A549 (cell line): ENCODE measurements around the gene DISC1. TPM values are rescaled to one million over a fixed set of nuclear protein-coding genes. Genes with fewer than 3 reads are reported as not detected.

ENCODE experiments used
- ATAC-seq, 2 experiments: fragments of 200-7000 bp in 1 of 2; fragments of >200 bp in 1 of 2; cut with Nextera tagmentation in 1 of 2; cut with Tn5 transposase in 1 of 2; 3 replicates each; pipeline versions ENCODE4 v1.8.0 to v1.9.1; 2018 to 2020; ENCODE audit warnings: mild to moderate bottlenecking in 1 of 2, moderate library complexity in 1 of 2
- CTCF ChIA-PET: fragments of 300-600 bp; sonication (Branson Sonifier 250); formaldehyde crosslinking; extraction: SDS; loops from one replicate; lab custom pipeline; 2021; ENCODE audit warnings: antibody characterized with exemption, inconsistent platforms; lab: Yijun Ruan, JAX
- POLR2A ChIA-PET: fragments of 350-600 bp; formaldehyde crosslinking; extraction: SDS; loops from one replicate; lab custom pipeline; 2021; ENCODE audit warnings: antibody characterized with exemption, inconsistent platforms; lab: Yijun Ruan, JAX
- DNase-seq, 2 experiments: peaks; one replicate each; pipeline versions ENCODE4 v3.0.0 to v3.0.0-alpha.2; 2011 to 2016; ENCODE audit warnings: low read depth in 1 of 2, low spot score in 1 of 2
- FAIRE-seq: peaks from 2 replicates; lab custom pipeline; 2011; peaks lifted over from hg19 to GRCh38; lab: Jason Lieb, UNC
- H3K27ac ChIP-seq, 2 experiments: fragments of >200 bp; sonication (Bioruptor Twin); formaldehyde crosslinking; 3 replicates each; pipeline ENCODE4 v1.5.1; 2016 to 2017
- H3K4me1 ChIP-seq: fragments of >200 bp; sonication (Bioruptor Twin); formaldehyde crosslinking; 3 replicates; pipeline ENCODE4 v1.6.1; 2016
- H3K4me2 ChIP-seq: fragments of >200 bp; sonication (Bioruptor Twin); formaldehyde crosslinking; 3 replicates; pipeline ENCODE4 v1.6.1; 2016
- H3K4me3 ChIP-seq: fragments of >200 bp; sonication (Bioruptor Twin); formaldehyde crosslinking; 3 replicates; pipeline ENCODE4 v1.5.1; 2016
- H3K9me3 ChIP-seq: fragments of >200 bp; sonication (Bioruptor Twin); formaldehyde crosslinking; 3 replicates; pipeline ENCODE4 v1.6.1; 2016
- BHLHE40 ChIP-seq: IDR thresholded peaks from 2 replicates; pipeline ENCODE4 v1.6.1; 2012; ENCODE audit warnings: low read depth, low read length, inconsistent platforms
- CBX2 ChIP-seq: fragments of 200-600 bp; sonication (generic); IDR thresholded peaks from 2 replicates; pipeline ENCODE4 v1.6.1; 2016; ENCODE audit warnings: low read depth, mild to moderate bottlenecking, borderline replicate concordance
- CBX8 ChIP-seq: fragments of 200-600 bp; sonication (generic); IDR thresholded peaks from 2 replicates; pipeline ENCODE4 v1.6.1; 2016
- CHD4 ChIP-seq: fragments of 200-600 bp; sonication (generic); IDR thresholded peaks from 2 replicates; pipeline ENCODE4 v1.6.1; 2016; ENCODE audit warnings: antibody characterized with exemption, mild to moderate bottlenecking, borderline replicate concordance
- EHF ChIP-seq: fragments of 250-450 bp; sonication (Bioruptor Pico); IDR thresholded peaks from 2 replicates; pipeline ENCODE4 v1.5.0; 2020; ENCODE audit warnings: mild to moderate bottlenecking
- FOXS1 ChIP-seq: fragments of 250-450 bp; sonication (Bioruptor Pico); IDR thresholded peaks from 2 replicates; pipeline ENCODE4 v1.5.0; 2020; ENCODE audit warnings: mild to moderate bottlenecking, moderate library complexity
- HDAC2 ChIP-seq: fragments of 200-600 bp; sonication (generic); IDR thresholded peaks from 2 replicates; pipeline ENCODE4 v1.6.1; 2016
- JUN ChIP-seq, 2 experiments: fragments of >200 bp; sonication (Bioruptor Twin); formaldehyde crosslinking; IDR thresholded peaks; 2 replicates in 1 of 2; 3 replicates in 1 of 2; pipeline ENCODE4 v1.6.1; 2016 to 2017
- KDM5A ChIP-seq: fragments of 200-600 bp; sonication (generic); IDR thresholded peaks from 2 replicates; pipeline ENCODE4 v1.6.1; 2016; ENCODE audit warnings: antibody characterized with exemption, mild to moderate bottlenecking
- MYC ChIP-seq: IDR thresholded peaks from 2 replicates; pipeline ENCODE4 v1.6.1; 2012; ENCODE audit warnings: mild to moderate bottlenecking, inconsistent platforms, low read length, improper control_type of control experiment, borderline replicate concordance
- NFE2L2 ChIP-seq: fragments of 150-350 bp; conservative IDR thresholded peaks from 2 replicates; pipeline ENCODE4 v1.6.1; 2014; ENCODE audit warnings: low read length
- PHF8 ChIP-seq: fragments of 200-600 bp; sonication (generic); IDR thresholded peaks from 2 replicates; pipeline ENCODE4 v1.6.1; 2016; ENCODE audit warnings: low read depth, mild to moderate bottlenecking, antibody characterized with exemption, moderate library complexity, borderline replicate concordance
- POLR2A ChIP-seq: IDR thresholded peaks from 2 replicates; pipeline ENCODE4 v1.6.1; 2012; ENCODE audit warnings: mild to moderate bottlenecking, low read length
- RARB ChIP-seq: fragments of 250-450 bp; sonication (Bioruptor Pico); IDR thresholded peaks from 2 replicates; pipeline ENCODE4 v1.8.0; 2021; ENCODE audit warnings: mild to moderate bottlenecking, moderate library complexity
- SMC3 ChIP-seq: fragments of >200 bp; sonication (Bioruptor Twin); formaldehyde crosslinking; IDR thresholded peaks from 3 replicates; pipeline ENCODE4 v1.6.1; 2018; ENCODE audit warnings: inconsistent platforms
- TFCP2L1 ChIP-seq: fragments of 250-450 bp; sonication (Bioruptor Pico); IDR thresholded peaks from 2 replicates; pipeline ENCODE4 v1.5.0; 2021; ENCODE audit warnings: mild to moderate bottlenecking
- ZC3H11A ChIP-seq: fragments of 450-650 bp; IDR thresholded peaks from 2 replicates; pipeline ENCODE4 v1.6.1; 2014; ENCODE audit warnings: antibody characterized with exemption, mild to moderate bottlenecking
- ZFP36 ChIP-seq: fragments of 450-650 bp; IDR thresholded peaks from 2 replicates; pipeline ENCODE4 v1.6.1; 2014; ENCODE audit warnings: borderline replicate concordance; ENCODE audit not compliant: partially characterized antibody
- ZNF302 ChIP-seq: fragments of 250-450 bp; sonication (Bioruptor Pico); IDR thresholded peaks from 2 replicates; pipeline ENCODE4 v1.9.0; 2021; ENCODE audit warnings: inconsistent platforms, mild to moderate bottlenecking, moderate library complexity
- ZSCAN20 ChIP-seq: fragments of 250-450 bp; sonication (Bioruptor Pico); IDR thresholded peaks from 2 replicates; pipeline ENCODE4 v1.8.0; 2022; ENCODE audit warnings: mild to moderate bottlenecking, moderate library complexity
- WGBS: methylation state at CpG from one replicate; pipeline ENCODE4 v1.1.6; 2017; ENCODE audit errors: missing lambda C conversion rate; 5-methylcytosine and 5-hydroxymethylcytosine counted together
- polyA plus RNA-seq, 4 experiments: library from polyadenylated mRNA; depleted of rRNA in 3 of 4; stranded (reverse); fragments of >200 nt; fragmentation: RNase III in 1 of 4; extraction: RNeasy Plus Mini Kit Qiagen cat#74134 plus additional on column Dnase treatment in 1 of 4; gene quantifications; 2 replicates in 3 of 4; 3 replicates in 1 of 4; pipeline ENCODE4 v1.2.3, GENCODE V29; 2011 to 2017
- TF ChIP-seq, protein P1 (sequence below): fragments of >200 bp; sonication (Bioruptor Twin); formaldehyde crosslinking; IDR thresholded peaks from 3 replicates; pipeline ENCODE4 v1.5.1; 2016
- TF ChIP-seq, protein P2 (sequence below): fragments of 200-600 bp; sonication (generic); IDR thresholded peaks from 2 replicates; pipeline ENCODE4 v1.6.1; 2016; ENCODE audit warnings: antibody characterized with exemption, mild to moderate bottlenecking, moderate library complexity
- TF ChIP-seq, protein P3 (sequence below): fragments of 450-650 bp; IDR thresholded peaks from 2 replicates; pipeline ENCODE4 v1.6.1; 2014; ENCODE audit warnings: antibody characterized with exemption
- TF ChIP-seq, protein P4 (sequence below): fragments of >200 bp; sonication (Bioruptor Twin); formaldehyde crosslinking; IDR thresholded peaks from 2 replicates; pipeline ENCODE4 v1.6.1; 2016
- TF ChIP-seq, protein P5 (sequence below): fragments of >200 bp; sonication (Bioruptor Twin); formaldehyde crosslinking; IDR thresholded peaks from 3 replicates; pipeline ENCODE4 v1.6.1; 2016
- TF ChIP-seq, protein P6 (sequence below): IDR thresholded peaks from 2 replicates; pipeline ENCODE4 v1.6.1; 2012

The DISC1 gene
- polyA plus RNA-seq, 2 of the 4 experiments (the other 2 are of a cell fraction), result 0.39 to 0.74 TPM

DNA sequence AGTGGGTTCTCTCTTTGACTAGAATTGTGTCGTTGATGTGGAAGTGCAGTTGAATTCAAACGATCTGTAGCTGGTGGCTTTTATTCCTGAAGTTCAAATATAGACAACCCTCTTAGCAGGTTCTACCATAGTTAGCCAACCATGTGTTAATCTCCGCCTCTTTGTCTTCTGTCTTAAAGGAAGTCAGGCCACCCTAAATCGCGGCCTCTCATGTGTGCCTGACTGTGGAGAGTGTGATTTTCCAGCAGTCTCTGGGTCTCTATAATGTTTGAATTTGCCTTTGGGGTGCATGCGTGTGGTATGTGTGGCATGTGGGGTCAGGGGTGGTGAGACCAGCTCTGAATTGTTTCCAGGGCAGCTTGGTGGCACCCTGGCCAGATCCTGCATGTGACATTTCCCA is 244.9 kb downstream of the DISC1 start:
- peaks cover 10% of the 10 kb centered on the region for H3K4me1 ChIP-seq

DNA sequence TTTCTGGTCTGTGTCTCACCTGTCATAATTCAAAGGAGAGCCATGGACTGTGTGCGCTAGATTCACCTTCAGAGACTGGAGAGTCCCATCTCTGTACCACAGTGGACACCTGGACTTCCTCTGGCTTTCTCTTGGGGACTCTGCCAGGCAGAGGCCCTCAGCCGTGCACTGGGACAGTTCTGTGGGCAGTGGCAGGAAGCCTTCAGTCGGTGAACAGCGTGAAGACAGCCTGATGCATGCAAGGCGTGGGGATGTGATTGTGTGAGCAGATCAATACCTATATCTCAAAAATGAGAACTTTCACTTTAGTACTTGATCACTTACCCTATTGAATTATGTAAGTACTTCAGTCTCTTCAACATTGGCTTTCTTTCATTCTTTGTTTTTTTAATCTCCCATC is 245.3 kb downstream of the DISC1 start:
- Histone ChIP-seq H3K4me2 (no peak overlapping the region), H3K4me1 (peaks cover 10% of the 10 kb centered on the region), H3K9me3 (0 out of 3 replicates have a peak, but pooled peaks cover 4% of the 10 kb centered on the region), H3K4me3 (no peak overlapping the region), H3K27ac (peak overlapping the region in 1 of 2 experiments; percentile 27; a peak in 1 of 6 replicates)
- ChIA-PET CTCF (no interaction called here), POLR2A (no interaction called here)
- no peak for TF ChIP-seq NFE2L2
- ATAC-seq (no peak), DNase-seq (no peak), FAIRE-seq (no peak)
- 81% methylated on average over 5 of the region's 5 CpGs for whole genome bisulfite sequencing

More for the DNA sequence above, 244.9 kb downstream of the DISC1 start:
- CTCF ChIA-PET, result interaction anchor here (1.5 kb wide), 1 partner anchor 758 kb away, joined by 4 read pairs; the partner anchor contains the start of gene SIPA1L2
- no peak for FAIRE-seq
- Histone ChIP-seq H3K9me3 (0 out of 3 replicates have a peak, but pooled peaks cover under 1% of the 10 kb centered on the region), H3K4me3 (no peak overlapping the region), H3K27ac (peak overlapping the region in 1 of 2 experiments; percentile 27; a peak in 1 of 6 replicates), H3K4me2 (no peak overlapping the region)
- 93% methylated on average over 6 of the region's 6 CpGs for WGBS
- DNase-seq, result no peak
- no peak for TF ChIP-seq ZC3H11A
- TF ChIP-seq, protein P1, sequence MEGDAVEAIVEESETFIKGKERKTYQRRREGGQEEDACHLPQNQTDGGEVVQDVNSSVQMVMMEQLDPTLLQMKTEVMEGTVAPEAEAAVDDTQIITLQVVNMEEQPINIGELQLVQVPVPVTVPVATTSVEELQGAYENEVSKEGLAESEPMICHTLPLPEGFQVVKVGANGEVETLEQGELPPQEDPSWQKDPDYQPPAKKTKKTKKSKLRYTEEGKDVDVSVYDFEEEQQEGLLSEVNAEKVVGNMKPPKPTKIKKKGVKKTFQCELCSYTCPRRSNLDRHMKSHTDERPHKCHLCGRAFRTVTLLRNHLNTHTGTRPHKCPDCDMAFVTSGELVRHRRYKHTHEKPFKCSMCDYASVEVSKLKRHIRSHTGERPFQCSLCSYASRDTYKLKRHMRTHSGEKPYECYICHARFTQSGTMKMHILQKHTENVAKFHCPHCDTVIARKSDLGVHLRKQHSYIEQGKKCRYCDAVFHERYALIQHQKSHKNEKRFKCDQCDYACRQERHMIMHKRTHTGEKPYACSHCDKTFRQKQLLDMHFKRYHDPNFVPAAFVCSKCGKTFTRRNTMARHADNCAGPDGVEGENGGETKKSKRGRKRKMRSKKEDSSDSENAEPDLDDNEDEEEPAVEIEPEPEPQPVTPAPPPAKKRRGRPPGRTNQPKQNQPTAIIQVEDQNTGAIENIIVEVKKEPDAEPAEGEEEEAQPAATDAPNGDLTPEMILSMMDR, result no peak
- TF ChIP-seq RARB (CRISPR knock-in tag), result no peak
- no peak for TF ChIP-seq CHD4
- no peak for TF ChIP-seq FOXS1 (CRISPR knock-in tag)
- TF ChIP-seq CBX2, result no peak
- no peak for TF ChIP-seq ZFP36
- TF ChIP-seq SMC3, result no peak
- TF ChIP-seq PHF8, result no peak
- ATAC-seq, result no peak
- POLR2A ChIA-PET, result no interaction called here

DNA sequence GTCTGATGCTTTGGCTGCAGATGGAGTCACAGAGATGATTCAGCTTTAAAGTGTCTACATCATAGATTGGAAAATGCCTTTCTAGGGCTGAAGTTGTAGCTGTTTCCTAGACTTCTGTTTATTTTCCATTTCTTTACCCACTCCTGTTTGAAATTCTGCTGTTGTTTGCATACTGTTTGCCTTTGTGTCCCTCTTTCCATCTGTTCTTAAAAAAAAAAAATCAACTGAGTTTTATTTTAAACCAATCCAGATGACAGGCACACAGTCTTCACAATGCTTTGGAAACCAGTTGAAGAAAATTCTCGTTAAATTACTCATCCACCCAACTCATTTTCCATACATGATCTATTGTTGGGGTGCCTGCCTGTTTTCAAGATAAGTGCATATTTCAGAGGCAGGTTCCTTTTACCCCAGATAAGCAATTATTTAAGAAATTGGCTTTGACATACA is 245.9 kb downstream of the DISC1 start:
- ATAC-seq (no peak; a peak in 1 of 6 replicates), DNase-seq (no peak)
- 68% methylated on average over 1 of the region's 1 CpG for WGBS

More for the DNA sequence above, 245.9 kb downstream of the DISC1 start:
- Histone ChIP-seq H3K4me3 (no peak overlapping the region), H3K9me3 (0 out of 3 replicates have a peak, but pooled peaks cover 4% of the 10 kb centered on the region), H3K27ac (no peak overlapping the region), H3K4me2 (peak overlapping the region; percentile 25; the same call in 1 of the 3 replicates), H3K4me1 (peaks cover 10% of the 10 kb centered on the region)
- TF ChIP-seq CBX8, result no peak
- no peak for TF ChIP-seq HDAC2
- TF ChIP-seq, protein P2, sequence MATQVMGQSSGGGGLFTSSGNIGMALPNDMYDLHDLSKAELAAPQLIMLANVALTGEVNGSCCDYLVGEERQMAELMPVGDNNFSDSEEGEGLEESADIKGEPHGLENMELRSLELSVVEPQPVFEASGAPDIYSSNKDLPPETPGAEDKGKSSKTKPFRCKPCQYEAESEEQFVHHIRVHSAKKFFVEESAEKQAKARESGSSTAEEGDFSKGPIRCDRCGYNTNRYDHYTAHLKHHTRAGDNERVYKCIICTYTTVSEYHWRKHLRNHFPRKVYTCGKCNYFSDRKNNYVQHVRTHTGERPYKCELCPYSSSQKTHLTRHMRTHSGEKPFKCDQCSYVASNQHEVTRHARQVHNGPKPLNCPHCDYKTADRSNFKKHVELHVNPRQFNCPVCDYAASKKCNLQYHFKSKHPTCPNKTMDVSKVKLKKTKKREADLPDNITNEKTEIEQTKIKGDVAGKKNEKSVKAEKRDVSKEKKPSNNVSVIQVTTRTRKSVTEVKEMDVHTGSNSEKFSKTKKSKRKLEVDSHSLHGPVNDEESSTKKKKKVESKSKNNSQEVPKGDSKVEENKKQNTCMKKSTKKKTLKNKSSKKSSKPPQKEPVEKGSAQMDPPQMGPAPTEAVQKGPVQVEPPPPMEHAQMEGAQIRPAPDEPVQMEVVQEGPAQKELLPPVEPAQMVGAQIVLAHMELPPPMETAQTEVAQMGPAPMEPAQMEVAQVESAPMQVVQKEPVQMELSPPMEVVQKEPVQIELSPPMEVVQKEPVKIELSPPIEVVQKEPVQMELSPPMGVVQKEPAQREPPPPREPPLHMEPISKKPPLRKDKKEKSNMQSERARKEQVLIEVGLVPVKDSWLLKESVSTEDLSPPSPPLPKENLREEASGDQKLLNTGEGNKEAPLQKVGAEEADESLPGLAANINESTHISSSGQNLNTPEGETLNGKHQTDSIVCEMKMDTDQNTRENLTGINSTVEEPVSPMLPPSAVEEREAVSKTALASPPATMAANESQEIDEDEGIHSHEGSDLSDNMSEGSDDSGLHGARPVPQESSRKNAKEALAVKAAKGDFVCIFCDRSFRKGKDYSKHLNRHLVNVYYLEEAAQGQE, result no peak
- TF ChIP-seq, protein P3, sequence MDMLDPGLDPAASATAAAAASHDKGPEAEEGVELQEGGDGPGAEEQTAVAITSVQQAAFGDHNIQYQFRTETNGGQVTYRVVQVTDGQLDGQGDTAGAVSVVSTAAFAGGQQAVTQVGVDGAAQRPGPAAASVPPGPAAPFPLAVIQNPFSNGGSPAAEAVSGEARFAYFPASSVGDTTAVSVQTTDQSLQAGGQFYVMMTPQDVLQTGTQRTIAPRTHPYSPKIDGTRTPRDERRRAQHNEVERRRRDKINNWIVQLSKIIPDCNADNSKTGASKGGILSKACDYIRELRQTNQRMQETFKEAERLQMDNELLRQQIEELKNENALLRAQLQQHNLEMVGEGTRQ, result no peak
- no peak for TF ChIP-seq MYC
- no peak for TF ChIP-seq SMC3
- no peak for TF ChIP-seq ZC3H11A
- TF ChIP-seq KDM5A, result no peak
- no peak for TF ChIP-seq ZSCAN20 (CRISPR knock-in tag)
- no peak for TF ChIP-seq BHLHE40
- TF ChIP-seq, protein P4, sequence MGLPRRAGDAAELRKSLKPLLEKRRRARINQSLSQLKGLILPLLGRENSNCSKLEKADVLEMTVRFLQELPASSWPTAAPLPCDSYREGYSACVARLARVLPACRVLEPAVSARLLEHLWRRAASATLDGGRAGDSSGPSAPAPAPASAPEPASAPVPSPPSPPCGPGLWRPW, result no peak
- no peak for TF ChIP-seq RARB (CRISPR knock-in tag)
- TF ChIP-seq, protein P5, sequence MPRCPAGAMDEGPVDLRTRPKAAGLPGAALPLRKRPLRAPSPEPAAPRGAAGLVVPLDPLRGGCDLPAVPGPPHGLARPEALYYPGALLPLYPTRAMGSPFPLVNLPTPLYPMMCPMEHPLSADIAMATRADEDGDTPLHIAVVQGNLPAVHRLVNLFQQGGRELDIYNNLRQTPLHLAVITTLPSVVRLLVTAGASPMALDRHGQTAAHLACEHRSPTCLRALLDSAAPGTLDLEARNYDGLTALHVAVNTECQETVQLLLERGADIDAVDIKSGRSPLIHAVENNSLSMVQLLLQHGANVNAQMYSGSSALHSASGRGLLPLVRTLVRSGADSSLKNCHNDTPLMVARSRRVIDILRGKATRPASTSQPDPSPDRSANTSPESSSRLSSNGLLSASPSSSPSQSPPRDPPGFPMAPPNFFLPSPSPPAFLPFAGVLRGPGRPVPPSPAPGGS, result no peak
- TF ChIP-seq JUN (IDR thresholded peaks at IDR 0.05), result no peak
- no peak for TF ChIP-seq ZNF302 (CRISPR knock-in tag)
- TF ChIP-seq EHF (CRISPR knock-in tag), result no peak
- TF ChIP-seq TFCP2L1, result no peak
- TF ChIP-seq, protein P6, sequence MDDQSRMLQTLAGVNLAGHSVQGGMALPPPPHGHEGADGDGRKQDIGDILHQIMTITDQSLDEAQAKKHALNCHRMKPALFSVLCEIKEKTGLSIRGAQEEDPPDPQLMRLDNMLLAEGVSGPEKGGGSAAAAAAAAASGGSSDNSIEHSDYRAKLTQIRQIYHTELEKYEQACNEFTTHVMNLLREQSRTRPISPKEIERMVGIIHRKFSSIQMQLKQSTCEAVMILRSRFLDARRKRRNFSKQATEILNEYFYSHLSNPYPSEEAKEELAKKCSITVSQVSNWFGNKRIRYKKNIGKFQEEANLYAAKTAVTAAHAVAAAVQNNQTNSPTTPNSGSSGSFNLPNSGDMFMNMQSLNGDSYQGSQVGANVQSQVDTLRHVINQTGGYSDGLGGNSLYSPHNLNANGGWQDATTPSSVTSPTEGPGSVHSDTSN, result no peak
- no peak for TF ChIP-seq POLR2A
- POLR2A ChIA-PET, result no interaction called here
- CTCF ChIA-PET, result interaction anchor here (0.7 kb wide), 1 partner anchor 928 kb away, joined by 3 read pairs; no protein-coding TSS in a partner anchor
- FAIRE-seq, result no peak
